Myometrial cell (primary cell): ENCODE data around the gene SNAI1. TPM values are rescaled to one million over a fixed set of nuclear protein-coding genes. Genes with fewer than 3 reads are reported as not detected.

ENCODE experiments used
- total RNA-seq: library from RNA; depleted of rRNA; stranded (reverse); fragments of >200 nt; gene quantifications from 2 replicates; pipeline ENCODE4 v1.2.3, GENCODE V29; 2015

The SNAI1 gene
- 0.89 and 2.0 TPM in 2 replicates for total RNA-seq

GRCh38 chr20:49982346-49983122, at the start of gene SNAI1:
Gene SNAI1, plus strand, starts transcription at chr20:49982980. Its CDS starts 80 bp downstream, at chr20:49983060.

GRCh38 chr20:49936153-49937026, 46.4 kb upstream of the SNAI1 start, which contains the start of gene RNF114:
Gene RNF114, plus strand, starts transcription at chr20:49936397. Its CDS starts 16 bp downstream, at chr20:49936413.

Other genes with a start within 250 kb of the SNAI1 start
- gene SLC9A8, start 170.2 kb upstream of the SNAI1 start, total RNA-seq = 3.0 and 3.2 TPM in 2 replicates
- gene SPATA2, start 67.5 kb upstream of the SNAI1 start, total RNA-seq = 3.0 and 3.5 TPM in 2 replicates
- gene RNF114, start 46.6 kb upstream of the SNAI1 start, total RNA-seq = 76.1 and 84.2 TPM in 2 replicates
- gene UBE2V1, start 130.2 kb downstream of the SNAI1 start, total RNA-seq = 55.4 and 65.7 TPM in 2 replicates
- 36.7 and 54.2 TPM in 2 replicates for gene PEDS1, start 170.7 kb downstream of the SNAI1 start, total RNA-seq
- 45.0 and 52.1 TPM in 2 replicates for gene CEBPB, start 207.8 kb downstream of the SNAI1 start, total RNA-seq